Skin of body (tissue), 2 donors: Measurements from ENCODE around the gene PEX26. TPM values are rescaled to one million over a fixed set of nuclear protein-coding genes. Genes with fewer than 3 reads are reported as not detected.
A peak's percentile ranks its signal among the peaks of the same experiment; 100 is the strongest.
"Not testable (repeated sequence)": the region's sequence is repeated elsewhere in the genome, so short reads cannot be mapped to it uniquely, and the experiment has no call there.

Experiments
- DNase-seq: peaks from one replicate; lab custom pipeline; 2025; lab: John Stamatoyannopoulos, UW
- total RNA-seq: library from RNA; depleted of rRNA; stranded (reverse); fragments of >200 nt; gene quantifications from one replicate; pipeline ENCODE4 v1.2.3, GENCODE V29; 2014

The PEX26 gene
- total RNA-seq, 1 donor from 2014 or later: 8.0 TPM

DNA sequence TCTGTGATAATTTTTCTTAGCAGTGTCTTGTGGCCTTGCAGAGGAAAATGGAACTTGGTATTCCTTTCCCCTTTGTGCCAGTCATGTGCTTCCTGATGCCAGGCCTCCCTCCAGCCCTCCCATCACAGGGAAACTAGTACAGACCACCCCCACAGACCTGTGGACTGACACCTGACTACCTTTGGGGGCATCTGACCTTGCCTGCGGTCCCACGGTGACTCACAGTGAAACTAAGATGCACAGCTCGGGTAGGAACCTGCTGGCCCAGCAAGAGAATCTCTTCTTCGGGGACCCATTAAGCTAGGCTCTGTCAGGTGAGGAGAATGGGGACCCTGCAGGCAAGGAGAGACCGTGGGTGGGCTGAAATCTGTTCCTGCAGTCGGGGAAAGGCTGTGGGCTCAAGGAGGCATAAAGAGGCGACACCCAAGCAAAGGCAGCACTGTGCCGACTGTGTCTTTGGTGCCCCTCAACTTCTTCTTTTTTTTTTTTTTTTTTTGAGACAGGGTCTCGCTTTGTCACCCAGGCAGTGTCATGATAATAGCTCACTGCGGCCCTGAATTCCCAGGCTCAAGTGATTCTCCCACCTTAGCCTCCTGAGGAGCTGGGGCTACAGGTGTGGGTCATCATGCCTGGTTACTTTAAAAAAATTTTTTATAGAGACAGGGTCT is 20.8 kb upstream of the PEX26 start:
- no peak for DNase-seq

- DNase-seq: peak; percentile 35
Measured at GRCh38 chr22:18057568-18058209, 20.1 kb upstream of the PEX26 start.

GRCh38 chr22:18058371-18059093 is 19.3 kb upstream of the PEX26 start:
- no peak for DNase-seq

GRCh38 chr22:18059094-18059417 is 18.7 kb upstream of the PEX26 start:
- DNase-seq: no peak

- no peak for DNase-seq
Measured at GRCh38 chr22:18059473-18059872, 18.3 kb upstream of the PEX26 start.

- no peak for DNase-seq
Measured at GRCh38 chr22:18059991-18060390, 17.8 kb upstream of the PEX26 start.

DNA sequence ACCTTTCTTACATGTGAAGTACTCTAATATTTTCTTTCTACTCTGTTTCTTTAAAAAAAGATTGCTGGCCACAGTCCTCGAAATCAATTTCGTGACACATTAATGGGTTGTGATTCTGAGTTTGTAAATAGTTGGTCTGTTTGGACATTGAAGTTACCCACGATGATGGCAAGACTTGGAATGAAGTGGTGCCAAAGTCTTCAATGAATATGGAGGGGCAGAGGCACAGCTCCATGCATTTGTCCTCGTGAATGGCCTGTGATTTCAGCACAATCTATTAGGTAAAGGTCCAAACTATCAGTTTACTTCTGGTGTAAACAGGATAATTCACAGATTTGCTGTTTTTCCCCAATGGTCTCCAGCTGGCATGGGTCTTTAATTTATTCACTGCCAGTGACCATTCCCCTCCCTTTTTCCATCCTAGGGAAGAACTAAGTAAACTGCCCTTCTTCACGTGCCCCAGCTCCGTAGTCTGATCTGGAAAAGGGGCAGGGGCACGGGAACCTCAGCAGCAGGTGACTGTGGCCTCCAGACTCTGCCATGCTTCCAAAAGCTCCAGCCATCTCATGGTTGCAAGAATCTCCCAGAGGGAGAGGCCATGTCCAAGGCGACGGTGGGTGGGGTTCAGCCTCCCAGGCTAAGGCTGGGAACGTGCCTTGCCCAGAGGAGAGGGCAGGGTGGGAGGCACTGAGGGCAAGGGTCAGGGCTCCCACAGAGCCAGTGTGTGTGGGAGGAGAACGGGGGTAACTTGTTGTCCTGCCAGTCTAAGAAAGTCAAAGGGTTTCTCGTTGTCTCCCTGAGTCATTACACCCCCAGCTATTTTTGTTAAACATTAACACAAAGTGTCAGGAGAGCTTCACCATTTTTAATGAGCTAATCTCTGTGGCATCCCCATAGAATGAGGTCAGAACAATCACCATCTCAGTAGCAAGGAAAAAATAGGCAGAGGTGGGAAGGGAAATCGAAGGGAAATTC is 16.9 kb upstream of the PEX26 start:
- DNase-seq: no peak

DNA sequence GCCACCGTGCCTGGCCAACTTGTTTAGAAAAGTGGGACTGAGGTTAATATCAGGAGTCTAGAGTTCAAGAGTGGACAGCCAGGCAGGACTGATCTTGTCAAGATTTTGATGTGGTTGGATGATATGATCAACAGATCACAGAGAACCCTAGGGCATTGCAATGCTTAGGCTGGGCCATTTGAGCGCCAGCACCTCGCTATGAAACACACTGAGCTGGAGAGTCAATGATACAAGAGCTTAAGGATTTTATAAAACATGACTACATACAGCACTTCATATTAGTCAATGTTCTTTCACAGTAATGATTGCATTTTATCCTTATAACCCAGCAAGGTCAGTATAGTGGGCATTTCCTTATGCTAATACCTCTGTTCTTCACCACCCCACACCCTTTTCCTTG is 15.4 kb upstream of the PEX26 start:
- no peak for DNase-seq

DNA sequence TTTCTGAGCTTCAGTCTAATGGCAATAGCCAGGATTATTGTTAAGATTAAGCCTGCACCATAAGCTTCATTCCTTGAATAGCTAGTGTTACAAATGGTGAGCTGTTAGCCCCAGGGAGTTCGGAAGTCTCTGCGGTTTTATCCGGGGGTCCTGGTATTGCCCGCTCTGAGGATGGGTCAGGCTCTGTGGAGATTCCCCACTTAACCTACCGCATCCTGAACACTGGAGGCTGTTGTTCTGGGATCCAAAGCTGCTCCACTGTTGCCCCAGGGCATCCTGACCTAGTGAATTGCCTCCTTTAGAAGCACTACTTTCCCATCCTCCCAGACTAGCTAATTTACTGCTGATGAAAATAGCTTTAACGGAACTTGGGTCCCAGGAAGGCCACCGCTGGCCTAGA is 14.5 kb upstream of the PEX26 start:
- peak; percentile 26 for DNase-seq

- not testable (repeated sequence) for DNase-seq
Measured at GRCh38 chr22:18063715-18064114, 14.1 kb upstream of the PEX26 start.

DNA sequence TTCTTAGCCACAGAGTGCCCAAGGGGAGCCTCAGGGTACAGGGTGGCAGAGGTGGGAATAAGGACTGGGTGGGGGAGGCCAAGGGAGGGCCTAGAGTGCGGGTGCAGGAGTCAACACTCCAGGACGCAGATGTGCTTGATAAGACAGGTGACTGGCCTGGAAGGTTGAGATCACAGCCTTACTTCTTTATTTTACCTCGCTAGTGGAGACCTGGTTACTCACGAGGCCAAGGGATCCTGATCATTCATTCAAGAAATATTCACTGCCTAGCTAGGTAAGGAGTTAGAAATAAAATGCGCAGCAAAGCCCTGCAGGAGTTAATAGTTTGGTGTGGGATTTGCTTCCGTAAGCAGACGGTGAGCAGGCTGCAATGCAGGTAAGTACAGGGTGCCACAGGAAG is 13.2 kb upstream of the PEX26 start:
- no peak for DNase-seq

- no peak for DNase-seq
Measured at GRCh38 chr22:18065256-18065655, 12.5 kb upstream of the PEX26 start.

- no peak for DNase-seq
Measured at GRCh38 chr22:18066181-18066859, 11.5 kb upstream of the PEX26 start.

DNA sequence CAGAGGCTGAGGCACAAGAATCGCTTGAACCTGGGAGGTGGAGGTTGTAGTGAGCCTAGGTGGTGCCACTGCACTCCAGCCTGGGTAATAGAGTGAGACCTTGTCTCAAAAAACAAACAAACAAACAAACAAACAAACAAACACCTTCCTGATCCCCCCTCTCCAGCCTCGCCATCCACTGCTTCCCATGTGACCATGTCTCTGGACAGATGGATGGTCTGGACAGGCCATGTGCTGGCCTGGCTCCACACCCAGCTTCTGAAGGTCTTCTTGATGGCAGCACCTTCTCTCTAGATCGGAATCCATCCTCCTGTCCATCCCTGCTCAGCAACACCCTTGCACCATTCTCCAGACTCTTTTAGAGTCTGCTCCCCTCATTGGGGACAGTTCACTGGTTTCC is 10.7 kb upstream of the PEX26 start:
- DNase-seq: no peak

GRCh38 chr22:18067548-18068341 is 10.0 kb upstream of the PEX26 start:
- no peak for DNase-seq

DNA sequence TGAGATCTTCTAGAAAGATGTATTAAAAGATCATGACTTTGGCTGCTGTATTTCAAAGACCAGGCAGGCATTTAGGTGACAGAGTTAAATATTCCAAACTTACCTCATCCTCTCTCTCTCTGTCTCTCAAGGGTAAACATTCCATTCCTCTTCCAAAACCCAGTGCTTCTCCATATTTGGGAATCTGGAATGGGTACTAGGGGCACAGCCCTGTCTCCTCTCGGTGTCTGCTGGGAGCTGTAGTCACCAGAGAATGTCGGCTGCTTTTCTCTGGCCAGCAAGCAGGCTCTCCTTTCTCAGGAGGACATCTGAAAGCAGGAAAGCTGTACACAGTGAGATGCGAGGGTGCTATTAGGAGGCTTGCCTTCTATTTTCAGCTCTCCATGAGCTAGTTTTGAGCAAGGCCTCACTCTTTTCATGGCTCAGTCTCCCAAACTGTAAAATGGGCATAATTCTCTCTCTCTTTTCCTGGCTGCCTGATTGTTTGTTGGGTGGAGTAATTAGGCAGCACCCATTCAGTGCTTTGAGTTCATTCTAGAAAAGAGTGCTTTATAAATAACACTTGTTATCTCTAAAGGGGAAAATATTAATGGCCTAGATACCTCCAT is 9.3 kb upstream of the PEX26 start:
- DNase-seq: no peak

GRCh38 chr22:18069041-18069440 is 8.7 kb upstream of the PEX26 start:
- DNase-seq: no peak

GRCh38 chr22:18070041-18070440 is 7.7 kb upstream of the PEX26 start:
- DNase-seq: no peak

DNA sequence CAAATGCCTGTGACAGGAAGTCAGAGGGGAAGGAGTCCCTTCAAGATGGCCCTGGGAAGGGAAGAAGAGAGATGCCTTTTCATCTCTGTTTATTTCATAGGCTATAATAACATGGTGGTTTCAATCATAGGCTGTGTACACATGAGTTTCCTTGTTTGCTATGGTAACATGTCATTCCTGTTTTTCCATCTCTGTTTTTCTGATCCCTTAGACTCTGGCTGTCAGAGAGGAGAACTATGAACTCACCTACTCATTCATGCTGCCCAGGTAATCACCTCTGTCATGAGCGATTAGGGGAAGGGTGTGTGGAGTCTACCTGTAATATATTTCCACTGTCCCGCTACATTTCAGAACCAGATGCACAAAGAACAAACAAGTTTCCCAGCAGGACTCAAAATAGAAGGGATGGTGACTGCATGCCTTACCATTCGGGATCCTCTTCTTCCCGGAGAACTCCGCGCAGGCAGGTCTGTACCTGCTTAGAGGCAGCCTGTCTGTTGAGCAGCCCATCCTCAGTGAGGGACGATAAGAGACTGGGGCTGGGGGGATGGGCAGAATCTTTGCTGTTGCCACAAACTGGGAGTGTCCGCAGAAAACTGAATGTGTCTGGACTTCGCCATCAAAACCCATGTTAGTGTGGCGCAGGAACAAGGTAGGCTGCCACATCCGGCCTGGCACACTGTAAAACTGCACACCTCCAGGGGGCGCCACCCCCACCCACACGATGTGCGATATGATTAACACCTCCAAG is 7.1 kb upstream of the PEX26 start:
- no peak for DNase-seq
